ENCODE measurements around the gene EP400. TPM values are rescaled to one million over a fixed set of nuclear protein-coding genes. Genes with fewer than 3 reads are reported as not detected.

EP400 gene, protein sequence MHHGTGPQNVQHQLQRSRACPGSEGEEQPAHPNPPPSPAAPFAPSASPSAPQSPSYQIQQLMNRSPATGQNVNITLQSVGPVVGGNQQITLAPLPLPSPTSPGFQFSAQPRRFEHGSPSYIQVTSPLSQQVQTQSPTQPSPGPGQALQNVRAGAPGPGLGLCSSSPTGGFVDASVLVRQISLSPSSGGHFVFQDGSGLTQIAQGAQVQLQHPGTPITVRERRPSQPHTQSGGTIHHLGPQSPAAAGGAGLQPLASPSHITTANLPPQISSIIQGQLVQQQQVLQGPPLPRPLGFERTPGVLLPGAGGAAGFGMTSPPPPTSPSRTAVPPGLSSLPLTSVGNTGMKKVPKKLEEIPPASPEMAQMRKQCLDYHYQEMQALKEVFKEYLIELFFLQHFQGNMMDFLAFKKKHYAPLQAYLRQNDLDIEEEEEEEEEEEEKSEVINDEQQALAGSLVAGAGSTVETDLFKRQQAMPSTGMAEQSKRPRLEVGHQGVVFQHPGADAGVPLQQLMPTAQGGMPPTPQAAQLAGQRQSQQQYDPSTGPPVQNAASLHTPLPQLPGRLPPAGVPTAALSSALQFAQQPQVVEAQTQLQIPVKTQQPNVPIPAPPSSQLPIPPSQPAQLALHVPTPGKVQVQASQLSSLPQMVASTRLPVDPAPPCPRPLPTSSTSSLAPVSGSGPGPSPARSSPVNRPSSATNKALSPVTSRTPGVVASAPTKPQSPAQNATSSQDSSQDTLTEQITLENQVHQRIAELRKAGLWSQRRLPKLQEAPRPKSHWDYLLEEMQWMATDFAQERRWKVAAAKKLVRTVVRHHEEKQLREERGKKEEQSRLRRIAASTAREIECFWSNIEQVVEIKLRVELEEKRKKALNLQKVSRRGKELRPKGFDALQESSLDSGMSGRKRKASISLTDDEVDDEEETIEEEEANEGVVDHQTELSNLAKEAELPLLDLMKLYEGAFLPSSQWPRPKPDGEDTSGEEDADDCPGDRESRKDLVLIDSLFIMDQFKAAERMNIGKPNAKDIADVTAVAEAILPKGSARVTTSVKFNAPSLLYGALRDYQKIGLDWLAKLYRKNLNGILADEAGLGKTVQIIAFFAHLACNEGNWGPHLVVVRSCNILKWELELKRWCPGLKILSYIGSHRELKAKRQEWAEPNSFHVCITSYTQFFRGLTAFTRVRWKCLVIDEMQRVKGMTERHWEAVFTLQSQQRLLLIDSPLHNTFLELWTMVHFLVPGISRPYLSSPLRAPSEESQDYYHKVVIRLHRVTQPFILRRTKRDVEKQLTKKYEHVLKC (N-terminal part only)
- 10 to 100 TPM; 21.7 to 61.8 (median 40.4) TPM for total RNA-seq

- H3K27me3 ChIP-seq, result no peaks in the 10 kb centered on the region
- ATAC-seq (ENCODE audit: low FRiP score in 2 of 2) (peak; percentile 98), DNase-seq (peak; percentile 98)
- H3K4me3 ChIP-seq, result peak within 1 kb of the TSS; percentile 84 to 100 (median 90)
- TF ChIP-seq EP300 (IDR thresholded peaks at IDR 0.05), result no peak
- TF ChIP-seq POLR2A (IDR thresholded peaks at IDR 0.05), result peak in 3 of 4 donors; percentile 32 to 78 (median 57)
- TF ChIP-seq POLR2AphosphoS5 (IDR thresholded peaks at IDR 0.05), result peak; percentile 67 to 83
- TF ChIP-seq, protein P1, sequence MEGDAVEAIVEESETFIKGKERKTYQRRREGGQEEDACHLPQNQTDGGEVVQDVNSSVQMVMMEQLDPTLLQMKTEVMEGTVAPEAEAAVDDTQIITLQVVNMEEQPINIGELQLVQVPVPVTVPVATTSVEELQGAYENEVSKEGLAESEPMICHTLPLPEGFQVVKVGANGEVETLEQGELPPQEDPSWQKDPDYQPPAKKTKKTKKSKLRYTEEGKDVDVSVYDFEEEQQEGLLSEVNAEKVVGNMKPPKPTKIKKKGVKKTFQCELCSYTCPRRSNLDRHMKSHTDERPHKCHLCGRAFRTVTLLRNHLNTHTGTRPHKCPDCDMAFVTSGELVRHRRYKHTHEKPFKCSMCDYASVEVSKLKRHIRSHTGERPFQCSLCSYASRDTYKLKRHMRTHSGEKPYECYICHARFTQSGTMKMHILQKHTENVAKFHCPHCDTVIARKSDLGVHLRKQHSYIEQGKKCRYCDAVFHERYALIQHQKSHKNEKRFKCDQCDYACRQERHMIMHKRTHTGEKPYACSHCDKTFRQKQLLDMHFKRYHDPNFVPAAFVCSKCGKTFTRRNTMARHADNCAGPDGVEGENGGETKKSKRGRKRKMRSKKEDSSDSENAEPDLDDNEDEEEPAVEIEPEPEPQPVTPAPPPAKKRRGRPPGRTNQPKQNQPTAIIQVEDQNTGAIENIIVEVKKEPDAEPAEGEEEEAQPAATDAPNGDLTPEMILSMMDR (IDR thresholded peaks at IDR 0.05), result peak; percentile 39 to 94 (median 82)
- peaks cover 0 to 4% (median 0%) of the 10 kb centered on the region in 4 donors for H3K36me3 ChIP-seq
- H3K4me1 ChIP-seq, result peaks cover 8 to 41% (median 20%) of the 10 kb centered on the region in 4 donors
- H3K9me3 ChIP-seq, result no peaks in the 10 kb centered on the region
- peak within 1 kb of the TSS; percentile 81 to 88 (median 87) for H3K27ac ChIP-seq
- 7% methylated on average over 17 of the region's 97 CpGs; no CpG with 5 or more reads in 1 of the 2 donors for WGBS, 2 donors
Measured at GRCh38 chr12:131949431-131950181, at the start of gene EP400. Gene EP400 (plus strand): TSS chr12:131949942. CDS start chr12:131960620, 10,678 bp downstream.

DNA sequence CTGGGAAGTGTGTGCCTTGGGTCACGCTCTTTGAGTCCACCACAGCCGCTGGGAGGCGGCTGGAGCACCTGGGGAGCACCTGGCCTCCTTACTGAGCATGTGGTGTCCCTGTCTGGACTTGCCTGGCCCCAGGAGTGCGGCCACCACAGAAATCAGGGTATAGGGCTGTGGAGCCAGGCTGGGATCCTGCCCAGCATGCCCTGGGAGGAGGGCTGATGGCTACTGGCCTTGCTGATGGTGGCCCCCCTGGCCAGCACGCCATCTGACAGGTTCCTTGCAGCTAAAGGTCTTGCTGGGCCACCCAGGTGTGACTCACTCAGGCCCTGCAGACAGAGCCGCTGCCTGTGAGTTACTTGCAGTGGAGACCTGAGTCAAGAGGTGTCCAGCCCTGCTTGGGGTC is 49.3 kb upstream of the EP400 start:
- ATAC-seq (ENCODE audit: low FRiP score in 2 of 2) (no peak), DNase-seq (no peak)
- Histone ChIP-seq H3K36me3 (peaks cover 0 to 8% (median 0%) of the 10 kb centered on the region in 4 donors), H3K9me3 (no peaks in the 10 kb centered on the region), H3K27me3 (no peaks in the 10 kb centered on the region), H3K4me3 (no peak overlapping the region), H3K4me1 (peaks cover 37 to 63% (median 41%) of the 10 kb centered on the region in 4 donors), H3K27ac (peak overlapping the region in 1 of 4 donors; percentile 1)
- no peak for TF ChIP-seq EP300 (IDR thresholded peaks at IDR 0.05)
- no peak for TF ChIP-seq POLR2AphosphoS5 (IDR thresholded peaks at IDR 0.05)
- no peak for TF ChIP-seq POLR2A (IDR thresholded peaks at IDR 0.05)
- TF ChIP-seq, protein P1 (IDR thresholded peaks at IDR 0.05), result no peak
- WGBS, 2 donors, result 74 to 88% methylated on average over 4 to 6 of the region's 6 CpGs

DNA sequence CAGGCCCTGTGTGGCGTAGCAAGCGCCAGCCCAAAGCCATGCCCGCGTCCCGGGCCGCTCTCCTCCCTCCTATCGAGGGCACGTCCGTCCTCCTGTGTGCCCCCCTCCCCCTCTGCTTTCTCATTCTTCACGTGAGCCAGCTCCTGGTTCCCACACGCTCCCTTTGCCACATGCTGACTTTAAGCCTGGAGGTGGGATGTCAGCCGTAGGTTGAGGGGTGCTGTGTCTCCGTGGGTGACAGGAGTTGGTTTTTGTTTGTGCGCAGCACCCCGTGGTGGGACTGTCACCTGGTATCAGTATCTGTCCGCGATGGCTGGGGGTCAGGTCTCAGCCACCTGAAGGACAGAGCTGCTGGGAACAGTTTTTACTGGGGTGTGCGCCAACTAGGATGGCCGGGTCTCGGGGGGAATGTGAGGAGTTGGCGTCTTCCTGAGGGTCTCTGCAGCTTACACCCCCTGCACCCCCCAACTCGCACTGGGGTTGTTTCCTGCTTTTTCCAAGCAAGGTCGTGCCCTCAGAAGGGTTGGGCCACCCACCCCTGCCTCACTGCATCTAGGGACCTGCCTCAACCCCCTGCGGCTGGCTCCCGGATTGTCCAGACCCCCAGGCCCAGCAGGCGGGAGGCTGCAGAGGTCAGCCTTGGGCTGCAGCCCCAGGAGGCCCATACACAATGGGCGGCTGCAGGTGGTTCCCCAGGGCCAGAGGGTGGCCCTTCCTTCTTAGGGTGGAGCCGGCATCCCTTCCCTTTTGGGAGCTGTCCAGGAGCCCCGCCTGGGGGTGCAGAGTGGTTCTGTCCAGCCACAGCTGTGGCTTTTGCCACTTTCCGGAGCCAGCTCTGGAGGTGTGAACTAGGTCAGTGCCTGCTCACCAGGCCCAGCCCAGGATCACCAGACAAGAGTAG is 48.1 kb upstream of the EP400 start:
- ATAC-seq (ENCODE audit: low FRiP score in 2 of 2), result peak; percentile 3 to 49
- no peaks in the 10 kb centered on the region for H3K9me3 ChIP-seq
- H3K27me3 ChIP-seq, result no peaks in the 10 kb centered on the region
- DNase-seq, result peak in 1 of 2 donors; percentile 60
- peaks cover 0 to 9% (median 0%) of the 10 kb centered on the region in 4 donors for H3K36me3 ChIP-seq
- H3K27ac ChIP-seq, result peak overlapping the region in 2 of 4 donors; percentile 42
- no peak overlapping the region for H3K4me3 ChIP-seq
- TF ChIP-seq POLR2AphosphoS5 (IDR thresholded peaks at IDR 0.05) (no peak), EP300 (IDR thresholded peaks at IDR 0.05) (no peak), POLR2A (IDR thresholded peaks at IDR 0.05) (no peak)
- TF ChIP-seq, protein P1 (IDR thresholded peaks at IDR 0.05), result no peak
- H3K4me1 ChIP-seq, result peaks cover 26 to 51% (median 33%) of the 10 kb centered on the region in 4 donors
- WGBS, 2 donors, result 77 to 87% methylated on average over 21 to 27 of the region's 30 CpGs

Data from upper lobe of left lung (tissue), 6 donors.